Measurements from ENCODE around the gene PANX3.

The PANX3 gene

GRCh38 chr11:124618863-124619262, 7.6 kb downstream of the PANX3 start:
- no peak for TF ChIP-seq SIN3A (IDR thresholded peaks at IDR 0.05; ENCODE audit: borderline replicate concordance, insufficient read depth, low read length)
- TF ChIP-seq REST (IDR thresholded peaks at IDR 0.05; ENCODE audit: insufficient read depth in 1 of 2, low read depth in 2 of 2, low read length in 2 of 2) = no peak
- TF ChIP-seq FOXP2 (optimal IDR thresholded peaks at IDR 0.05; ENCODE audit: borderline replicate concordance, extremely low read depth, extremely low read length, insufficient read depth) = no peak
- TF ChIP-seq TAF1 (IDR thresholded peaks at IDR 0.05; ENCODE audit: borderline replicate concordance, insufficient read depth, low read length) = no peak
- TF ChIP-seq POLR2AphosphoS5 (IDR thresholded peaks at IDR 0.05; ENCODE audit: low read depth, low read length) = no peak

GRCh38 chr11:124622531-124623451, 11.6 kb downstream of the PANX3 start, which contains the start of gene TBRG1:
TBRG1 (plus strand) TSS chr11:124622864; CDS start chr11:124623084, 220 bp downstream.
- TF ChIP-seq TAF1 (IDR thresholded peaks at IDR 0.05; ENCODE audit: borderline replicate concordance, insufficient read depth, low read length) (peak; percentile 94), POLR2AphosphoS5 (IDR thresholded peaks at IDR 0.05; ENCODE audit: low read depth, low read length) (peak; percentile 99), SIN3A (IDR thresholded peaks at IDR 0.05; ENCODE audit: borderline replicate concordance, insufficient read depth, low read length) (peak; percentile 32; the same call in 1 of the 2 replicates), REST (IDR thresholded peaks at IDR 0.05; ENCODE audit: insufficient read depth in 1 of 2, low read depth in 2 of 2, low read length in 2 of 2) (peak in 1 of 2 experiments; percentile 35; a peak in 2 of 4 replicates), FOXP2 (optimal IDR thresholded peaks at IDR 0.05; ENCODE audit: borderline replicate concordance, extremely low read depth, extremely low read length, insufficient read depth) (peak; percentile 73)

GRCh38 chr11:124623861-124624525, 12.8 kb downstream of the PANX3 start:
- TF ChIP-seq FOXP2 (optimal IDR thresholded peaks at IDR 0.05; ENCODE audit: borderline replicate concordance, extremely low read depth, extremely low read length, insufficient read depth) (no peak), REST (IDR thresholded peaks at IDR 0.05; ENCODE audit: insufficient read depth in 1 of 2, low read depth in 2 of 2, low read length in 2 of 2) (no peak), POLR2AphosphoS5 (IDR thresholded peaks at IDR 0.05; ENCODE audit: low read depth, low read length) (no peak), SIN3A (IDR thresholded peaks at IDR 0.05; ENCODE audit: borderline replicate concordance, insufficient read depth, low read length) (no peak), TAF1 (IDR thresholded peaks at IDR 0.05; ENCODE audit: borderline replicate concordance, insufficient read depth, low read length) (no peak)

- no peak for TF ChIP-seq POLR2AphosphoS5 (IDR thresholded peaks at IDR 0.05; ENCODE audit: low read depth, low read length)
- TF ChIP-seq TAF1 (IDR thresholded peaks at IDR 0.05; ENCODE audit: borderline replicate concordance, insufficient read depth, low read length) = no peak
- TF ChIP-seq SIN3A (IDR thresholded peaks at IDR 0.05; ENCODE audit: borderline replicate concordance, insufficient read depth, low read length) = no peak
- no peak for TF ChIP-seq FOXP2 (optimal IDR thresholded peaks at IDR 0.05; ENCODE audit: borderline replicate concordance, extremely low read depth, extremely low read length, insufficient read depth)
- no peak for TF ChIP-seq REST (IDR thresholded peaks at IDR 0.05; ENCODE audit: insufficient read depth in 1 of 2, low read depth in 2 of 2, low read length in 2 of 2)
Observed at GRCh38 chr11:124625504-124626168, 14.4 kb downstream of the PANX3 start.
